ENCODE results near the gene SLC16A9.
A peak's percentile ranks its signal among the peaks of the same experiment; 100 is the strongest.

Gene SLC16A9

GRCh38 chr10:59627366-59628018 lies 82.2 kb downstream of the SLC16A9 start:
- no peak for DNase-seq

GRCh38 chr10:59626523-59626869 lies 83.2 kb downstream of the SLC16A9 start:
- no peak for DNase-seq

- DNase-seq = peak; percentile 68
Measured at GRCh38 chr10:59625721-59626522, 83.7 kb downstream of the SLC16A9 start.

- DNase-seq = no peak
Measured at GRCh38 chr10:59624951-59625350, 84.7 kb downstream of the SLC16A9 start.

- no peak for DNase-seq
Measured at GRCh38 chr10:59624136-59624535, 85.5 kb downstream of the SLC16A9 start.

GRCh38 chr10:59623133-59624121 lies 86.2 kb downstream of the SLC16A9 start:
- DNase-seq = no peak

GRCh38 chr10:59622320-59623132 lies 87.1 kb downstream of the SLC16A9 start:
- DNase-seq = no peak

- no peak for DNase-seq
Measured at GRCh38 chr10:59621771-59622170, 87.9 kb downstream of the SLC16A9 start.

- DNase-seq = no peak
Measured at GRCh38 chr10:59618666-59619065, 91.0 kb downstream of the SLC16A9 start.

GRCh38 chr10:59617996-59618395 lies 91.7 kb downstream of the SLC16A9 start:
- DNase-seq = no peak

GRCh38 chr10:59611048-59611447 lies 98.6 kb downstream of the SLC16A9 start:
- DNase-seq = no peak

GRCh38 chr10:59607970-59608369 lies 101.7 kb downstream of the SLC16A9 start:
- DNase-seq = no peak

- DNase-seq = no peak
Measured at GRCh38 chr10:59606551-59606961, 103.1 kb downstream of the SLC16A9 start.

- DNase-seq = no peak
Measured at GRCh38 chr10:59601985-59602384, 107.7 kb downstream of the SLC16A9 start.
